ENCODE measurements around the gene GALK1.

- TF ChIP-seq CTCF (IDR thresholded peaks at IDR 0.05): no peak
- TF ChIP-seq POLR2A (IDR thresholded peaks at IDR 0.05): no peak
These were observed 11.2 kb downstream of the GALK1 start for GRCh38 chr17:75753514-75754377.

All from lower leg skin (tissue), 3 donors.